Panc1 (cell line): ENCODE measurements around the gene DCTD. TPM values are rescaled to one million over a fixed set of nuclear protein-coding genes. Genes with fewer than 3 reads are reported as not detected.

Experiments used
- ATAC-seq: fragments of 200-7000 bp; cut with Tn5 transposase; 2 replicates; pipeline ENCODE4 v1.9.1; 2020; ENCODE audit warnings: mild to moderate bottlenecking, moderate library complexity
- BruUV-seq: library from RNA; stranded (reverse); fragments of 400-500 nt; replicated peaks from 2 replicates; lab custom pipeline; 2021; lab: Mats Ljungman, UMichigan
- CTCF ChIA-PET: fragments of 300-600 bp; sonication (Branson Sonifier 250); formaldehyde crosslinking; loops from one replicate; lab custom pipeline; 2022; ENCODE audit warnings: antibody characterized with exemption; lab: Charles Lee
- POLR2A ChIA-PET: fragments of 300-600 bp; sonication (Branson Sonifier 250); formaldehyde crosslinking; loops from one replicate; lab custom pipeline; 2022; ENCODE audit warnings: antibody characterized with exemption; lab: Charles Lee
- DNase-seq: peaks from one replicate; pipeline ENCODE4 v3.0.0-alpha.2; 2010; ENCODE audit warnings: low read depth, low spot score
- H3K27ac ChIP-seq: 2 replicates; pipeline ENCODE4 v1.5.1; 2011; ENCODE audit warnings: mild to moderate bottlenecking, low read length, inconsistent platforms
- H3K27me3 ChIP-seq: fragments of 200-500 bp; sonication (Bioruptor generic); 2 replicates; pipeline ENCODE4 v1.6.0; 2014; ENCODE audit warnings: low read length, inconsistent platforms; ENCODE audit not compliant: control insufficient read depth, insufficient read depth
- H3K36me3 ChIP-seq: fragments of 200-500 bp; sonication (Bioruptor generic); 2 replicates; pipeline ENCODE4 v1.5.1; 2014; ENCODE audit warnings: inconsistent platforms, mild to moderate bottlenecking, low read length, moderate library complexity; ENCODE audit not compliant: control insufficient read depth, insufficient read depth
- H3K4me1 ChIP-seq: 2 replicates; pipeline ENCODE4 v1.5.1; 2011; ENCODE audit warnings: inconsistent platforms, mild to moderate bottlenecking, low read length, moderate library complexity; ENCODE audit not compliant: control insufficient read depth, insufficient read depth
- H3K4me3 ChIP-seq, 2 experiments: 2 replicates each; pipeline ENCODE4 v1.5.1; 2011 to 2012; ENCODE audit warnings: low read depth in 2 of 2, low read length in 2 of 2, mild to moderate bottlenecking in 2 of 2, inconsistent platforms in 1 of 2, moderate library complexity in 1 of 2
- H3K9me3 ChIP-seq: fragments of 200-500 bp; sonication (Bioruptor generic); 2 replicates; pipeline ENCODE4 v1.5.1; 2014; ENCODE audit warnings: low read depth, mild to moderate bottlenecking, inconsistent platforms, low read length, moderate library complexity; ENCODE audit not compliant: control insufficient read depth, insufficient read depth
- POLR2AphosphoS5 ChIP-seq: IDR thresholded peaks from 2 replicates; pipeline ENCODE4 v1.6.1; 2012; ENCODE audit warnings: mild to moderate bottlenecking, low read depth, low read length, moderate library complexity
- SIN3A ChIP-seq: IDR thresholded peaks from 2 replicates; pipeline ENCODE4 v1.6.1; 2012; ENCODE audit warnings: low read depth, mild to moderate bottlenecking, low read length, moderate library complexity, borderline replicate concordance; ENCODE audit not compliant: insufficient read depth
- TCF7L2 ChIP-seq: IDR thresholded peaks from 2 replicates; pipeline ENCODE4 v1.6.1; 2011; ENCODE audit warnings: mild to moderate bottlenecking, low read depth, low read length, inconsistent platforms
- in situ Hi-C: cut with HindIII; loops from 2 replicates; pipeline ENCODE4 v1.10.0; 2016; ENCODE audit warnings: low sequenced_read_pairs, low pct_unique_long_range_greater_than_20kb
- intact Hi-C: fragments of 100-400 bp; cut with micrococcal nuclease; formaldehyde crosslinking; loops from one replicate; pipeline ENCODE4 v1.10.0; 2022; ENCODE audit not compliant: unreplicated experiment
- total RNA-seq: library from RNA; stranded (reverse); gene quantifications from one replicate; pipeline ENCODE4 v1.2.1, GENCODE V29; 2021; ENCODE audit not compliant: unreplicated experiment
- TF ChIP-seq, protein P1 (sequence below): fragments of 450-650 bp; IDR thresholded peaks from 2 replicates; pipeline ENCODE4 v1.5.1; 2017; ENCODE audit warnings: mild to moderate bottlenecking
- TF ChIP-seq, protein P2 (sequence below), 2 experiments: IDR thresholded peaks; 2 replicates each; pipeline ENCODE4 v1.6.1; 2011 to 2012; ENCODE audit warnings: low read depth in 2 of 2, control low read depth in 1 of 2, low read length in 1 of 2, mild to moderate bottlenecking in 1 of 2, moderate library complexity in 1 of 2; ENCODE audit not compliant: insufficient read depth in 1 of 2

DCTD gene
- total RNA-seq, 1 experiment from 2014 or later = 77.0 TPM

DNA sequence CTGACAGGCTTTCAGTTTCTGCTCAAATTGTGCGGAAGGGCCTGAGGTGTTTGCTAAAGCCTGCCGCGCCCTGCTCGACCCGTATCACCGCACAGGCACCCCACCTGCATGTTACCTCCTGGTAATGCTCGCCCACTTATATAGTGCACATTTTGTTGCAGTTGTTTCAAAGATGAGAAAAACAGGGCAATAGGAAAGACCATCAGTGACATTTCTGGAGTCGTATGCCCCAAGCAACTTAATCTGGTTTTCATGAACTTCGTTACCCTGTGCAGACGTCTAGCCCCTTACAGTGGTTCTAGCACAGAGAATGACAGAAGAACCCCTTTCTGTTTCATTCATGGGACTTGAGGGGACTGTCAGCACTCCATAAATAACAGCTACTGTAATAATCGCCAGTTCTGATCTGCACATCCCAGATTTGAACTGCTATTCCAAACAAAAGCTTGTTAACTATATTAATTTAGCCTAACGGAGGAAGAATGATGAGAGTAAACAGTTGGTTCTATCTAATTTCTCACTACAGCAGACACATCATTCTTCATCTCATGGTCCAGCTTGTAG, 940 bp upstream of the DCTD start:
- Histone ChIP-seq H3K27ac (peak overlapping the region; percentile 77), H3K9me3 (no peaks in the 10 kb centered on the region), H3K36me3 (no peaks in the 10 kb centered on the region), H3K4me1 (no peaks in the 10 kb centered on the region; the same call in 1 of the 2 replicates), H3K4me3 (peak overlapping the region; percentile 54 to 65), H3K27me3 (no peaks in the 10 kb centered on the region)
- DNase-seq (no peak), ATAC-seq (no peak)
- TF ChIP-seq, protein P1, sequence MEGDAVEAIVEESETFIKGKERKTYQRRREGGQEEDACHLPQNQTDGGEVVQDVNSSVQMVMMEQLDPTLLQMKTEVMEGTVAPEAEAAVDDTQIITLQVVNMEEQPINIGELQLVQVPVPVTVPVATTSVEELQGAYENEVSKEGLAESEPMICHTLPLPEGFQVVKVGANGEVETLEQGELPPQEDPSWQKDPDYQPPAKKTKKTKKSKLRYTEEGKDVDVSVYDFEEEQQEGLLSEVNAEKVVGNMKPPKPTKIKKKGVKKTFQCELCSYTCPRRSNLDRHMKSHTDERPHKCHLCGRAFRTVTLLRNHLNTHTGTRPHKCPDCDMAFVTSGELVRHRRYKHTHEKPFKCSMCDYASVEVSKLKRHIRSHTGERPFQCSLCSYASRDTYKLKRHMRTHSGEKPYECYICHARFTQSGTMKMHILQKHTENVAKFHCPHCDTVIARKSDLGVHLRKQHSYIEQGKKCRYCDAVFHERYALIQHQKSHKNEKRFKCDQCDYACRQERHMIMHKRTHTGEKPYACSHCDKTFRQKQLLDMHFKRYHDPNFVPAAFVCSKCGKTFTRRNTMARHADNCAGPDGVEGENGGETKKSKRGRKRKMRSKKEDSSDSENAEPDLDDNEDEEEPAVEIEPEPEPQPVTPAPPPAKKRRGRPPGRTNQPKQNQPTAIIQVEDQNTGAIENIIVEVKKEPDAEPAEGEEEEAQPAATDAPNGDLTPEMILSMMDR = no peak; the same call in 1 of the 2 replicates
- no peak for TF ChIP-seq SIN3A
- TF ChIP-seq, protein P2, sequence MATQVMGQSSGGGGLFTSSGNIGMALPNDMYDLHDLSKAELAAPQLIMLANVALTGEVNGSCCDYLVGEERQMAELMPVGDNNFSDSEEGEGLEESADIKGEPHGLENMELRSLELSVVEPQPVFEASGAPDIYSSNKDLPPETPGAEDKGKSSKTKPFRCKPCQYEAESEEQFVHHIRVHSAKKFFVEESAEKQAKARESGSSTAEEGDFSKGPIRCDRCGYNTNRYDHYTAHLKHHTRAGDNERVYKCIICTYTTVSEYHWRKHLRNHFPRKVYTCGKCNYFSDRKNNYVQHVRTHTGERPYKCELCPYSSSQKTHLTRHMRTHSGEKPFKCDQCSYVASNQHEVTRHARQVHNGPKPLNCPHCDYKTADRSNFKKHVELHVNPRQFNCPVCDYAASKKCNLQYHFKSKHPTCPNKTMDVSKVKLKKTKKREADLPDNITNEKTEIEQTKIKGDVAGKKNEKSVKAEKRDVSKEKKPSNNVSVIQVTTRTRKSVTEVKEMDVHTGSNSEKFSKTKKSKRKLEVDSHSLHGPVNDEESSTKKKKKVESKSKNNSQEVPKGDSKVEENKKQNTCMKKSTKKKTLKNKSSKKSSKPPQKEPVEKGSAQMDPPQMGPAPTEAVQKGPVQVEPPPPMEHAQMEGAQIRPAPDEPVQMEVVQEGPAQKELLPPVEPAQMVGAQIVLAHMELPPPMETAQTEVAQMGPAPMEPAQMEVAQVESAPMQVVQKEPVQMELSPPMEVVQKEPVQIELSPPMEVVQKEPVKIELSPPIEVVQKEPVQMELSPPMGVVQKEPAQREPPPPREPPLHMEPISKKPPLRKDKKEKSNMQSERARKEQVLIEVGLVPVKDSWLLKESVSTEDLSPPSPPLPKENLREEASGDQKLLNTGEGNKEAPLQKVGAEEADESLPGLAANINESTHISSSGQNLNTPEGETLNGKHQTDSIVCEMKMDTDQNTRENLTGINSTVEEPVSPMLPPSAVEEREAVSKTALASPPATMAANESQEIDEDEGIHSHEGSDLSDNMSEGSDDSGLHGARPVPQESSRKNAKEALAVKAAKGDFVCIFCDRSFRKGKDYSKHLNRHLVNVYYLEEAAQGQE (IDR thresholded peaks at IDR 0.05; ENCODE audit: insufficient read depth in 1 of 2, low read depth in 2 of 2, low read length in 1 of 2) = no peak
- no peak for TF ChIP-seq POLR2AphosphoS5
- no peak for TF ChIP-seq TCF7L2
- ChIA-PET POLR2A (no interaction called here), CTCF (no interaction called here)
- in situ Hi-C loops = no loop called here
- intact Hi-C loops = no loop called here
- BruUV-seq = no TSS peak

DNA sequence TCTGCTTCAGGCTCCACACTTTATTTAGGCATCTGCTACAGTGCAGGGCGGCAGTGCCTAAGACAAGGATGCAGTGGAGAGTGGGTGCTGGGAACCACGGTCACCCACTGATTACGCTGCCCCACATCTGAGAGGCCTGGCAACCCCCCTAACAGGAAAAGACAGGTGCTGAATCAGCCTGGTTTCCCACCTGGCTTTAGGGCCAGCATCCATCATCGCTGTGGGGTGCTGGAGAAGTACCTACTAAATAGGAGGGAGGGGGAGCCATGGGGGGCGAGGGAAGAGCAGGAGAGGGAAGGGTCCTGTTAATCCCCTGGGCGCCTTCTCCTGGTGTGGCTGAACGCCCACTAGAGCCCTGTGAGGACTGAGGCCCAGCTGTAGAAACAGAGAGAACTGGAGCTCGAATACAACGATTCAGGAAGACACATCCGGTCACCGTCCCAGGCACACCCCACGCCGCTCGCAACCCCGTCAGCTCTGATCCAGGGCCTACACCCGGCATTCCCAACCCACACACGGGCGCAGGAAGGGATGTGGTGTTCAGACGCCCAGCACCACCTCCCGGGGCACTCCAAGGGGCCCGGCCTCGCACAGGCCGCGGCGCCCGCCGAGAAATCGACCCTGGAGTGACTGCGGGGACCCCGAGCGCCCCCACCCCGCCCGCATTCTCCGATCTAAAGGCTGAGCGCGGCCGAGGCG, 554 bp downstream of the DCTD start:
- in situ Hi-C loops = no loop called here
- POLR2A ChIA-PET = no interaction called here

More for the DNA sequence above, 554 bp downstream of the DCTD start:
- no peak for DNase-seq
- H3K27me3 ChIP-seq = no peaks in the 10 kb centered on the region
- H3K4me1 ChIP-seq = no peaks in the 10 kb centered on the region; the same call in 1 of the 2 replicates
- intact Hi-C loops = no loop called here
- peak overlapping the region; percentile 68 for H3K27ac ChIP-seq
- ATAC-seq = peak; percentile 77
- peak overlapping the region; percentile 62 to 65 for H3K4me3 ChIP-seq
- no peaks in the 10 kb centered on the region; the same call in 1 of the 2 replicates for H3K36me3 ChIP-seq
- CTCF ChIA-PET = no interaction called here
- TF ChIP-seq POLR2AphosphoS5 (no peak), TCF7L2 (no peak), SIN3A (no peak)
- TF ChIP-seq, protein P2 (IDR thresholded peaks at IDR 0.05; ENCODE audit: insufficient read depth in 1 of 2, low read depth in 2 of 2, low read length in 1 of 2) = no peak
- TF ChIP-seq, protein P1 = no peak
- H3K9me3 ChIP-seq = no peaks in the 10 kb centered on the region
- no TSS peak for BruUV-seq
